Stimulated activated CD8-positive, alpha-beta memory T cell treated with anti-CD3 and anti-CD28 coated beads, Interleukin-4, amount 100 ng/mL, for 48 hours (primary cell): Measurements from ENCODE around the gene ERC1.

Experiments used
- DNase-seq: peaks from one replicate; pipeline ENCODE4 v3.0.0-alpha.2; 2020

Gene ERC1

GRCh38 chr12:1422604-1423315, 431.7 kb downstream of the ERC1 start:
- no peak for DNase-seq

GRCh38 chr12:1424674-1425395, 433.8 kb downstream of the ERC1 start:
- DNase-seq = no peak

DNA sequence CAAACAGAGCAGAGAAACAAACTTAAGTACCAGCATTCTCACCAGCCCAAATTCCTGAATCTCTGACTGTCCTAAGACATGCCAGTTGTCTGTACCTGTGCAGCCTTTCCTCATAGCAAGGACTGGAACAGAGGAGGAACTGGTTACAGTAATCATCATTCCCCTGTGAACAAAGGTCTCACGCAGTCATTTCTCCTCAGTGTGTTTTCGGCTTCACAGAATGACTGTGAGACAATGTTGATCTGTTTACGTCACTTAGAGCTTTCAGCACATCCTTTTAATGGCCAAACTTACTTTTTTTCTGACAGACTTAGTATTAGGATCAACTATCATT, 434.3 kb downstream of the ERC1 start:
- no peak for DNase-seq

DNA sequence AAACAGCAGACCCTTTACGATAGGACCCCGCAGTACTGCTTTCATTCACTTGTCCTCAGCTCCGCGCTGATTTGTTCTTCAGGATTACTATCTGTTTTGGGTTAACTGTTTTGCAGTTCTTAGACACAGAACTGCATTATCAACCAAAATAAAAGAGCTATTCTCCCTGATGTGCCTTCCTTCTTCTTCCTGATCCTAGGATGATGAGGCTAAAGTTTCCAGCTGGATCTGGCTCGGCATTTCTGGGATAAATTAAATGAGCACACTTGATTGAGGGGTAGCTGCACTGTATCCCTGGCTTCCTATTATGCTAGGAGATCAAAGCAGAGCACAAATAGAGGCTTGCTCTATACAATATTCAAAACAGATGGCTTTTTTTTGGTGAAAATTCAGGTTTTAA, 437.6 kb downstream of the ERC1 start:
- no peak for DNase-seq

DNA sequence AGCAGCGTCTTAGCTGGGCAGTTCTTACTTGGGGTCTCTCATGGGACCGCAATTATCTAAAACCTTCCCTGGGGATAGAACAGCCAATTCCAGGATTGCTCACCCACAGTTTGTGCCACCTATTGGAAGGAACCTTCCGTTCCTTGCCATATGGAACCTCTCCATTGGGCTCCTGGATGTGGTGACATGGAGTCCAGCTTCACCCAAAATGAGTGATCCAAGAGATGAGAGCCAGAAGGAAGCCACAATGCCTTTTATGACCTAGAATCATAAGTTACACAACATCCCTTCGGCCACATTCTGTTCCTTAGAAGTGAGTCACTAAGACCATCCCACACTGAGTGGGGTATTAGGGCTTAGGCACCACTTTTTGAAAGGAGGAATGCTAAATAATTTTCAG, 439.0 kb downstream of the ERC1 start:
- DNase-seq = no peak

DNA sequence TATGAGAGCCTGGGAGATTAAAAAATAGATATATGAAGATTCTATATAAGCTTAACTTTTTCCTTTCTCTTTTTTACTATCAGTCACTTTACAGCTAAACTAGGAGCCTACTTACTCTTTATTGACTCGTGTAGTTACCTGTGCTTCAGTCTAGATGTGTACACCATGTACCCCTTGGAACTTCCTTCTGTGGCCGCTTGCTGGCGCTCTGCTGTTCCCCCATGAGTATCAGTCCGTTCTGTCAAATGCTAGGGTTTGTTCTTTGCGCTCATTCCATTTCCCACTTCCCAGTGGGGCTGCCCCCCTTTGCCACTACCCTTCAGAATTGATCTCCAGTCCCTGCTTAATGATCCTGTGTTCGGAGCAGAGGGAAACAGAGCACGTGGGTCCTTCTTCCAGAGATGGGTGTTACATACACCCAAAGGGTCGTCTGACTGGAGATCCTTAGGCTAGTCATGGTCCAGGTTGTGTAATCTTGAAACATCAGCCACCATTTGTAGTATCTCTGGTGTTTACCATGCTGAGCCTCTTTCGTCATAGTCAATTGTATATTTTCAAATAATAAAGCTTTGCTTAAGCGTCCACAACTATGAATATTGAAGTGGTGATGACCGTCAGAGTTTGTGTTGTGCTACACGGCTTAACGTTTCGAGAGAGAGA, 443.4 kb downstream of the ERC1 start:
- DNase-seq = no peak

DNA sequence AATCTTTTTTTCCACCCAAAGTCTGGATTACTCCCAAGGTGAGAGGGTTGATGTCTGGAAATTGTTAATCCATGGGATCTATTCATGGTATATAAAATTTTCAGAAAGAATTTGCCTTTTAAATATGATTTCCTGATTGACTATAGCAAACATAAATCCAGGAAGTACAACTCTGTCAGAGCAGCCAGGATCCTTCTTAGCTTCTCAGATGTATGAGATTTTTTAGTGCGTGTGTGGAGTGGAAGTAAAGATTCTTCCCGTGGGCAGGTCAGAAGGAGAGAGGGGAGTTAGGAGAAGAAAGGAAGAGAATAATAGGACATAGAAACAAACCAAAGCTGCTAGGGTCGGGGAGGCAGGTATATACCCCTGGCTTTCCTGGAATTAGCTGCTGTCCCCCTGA, 444.0 kb downstream of the ERC1 start:
- no peak for DNase-seq

GRCh38 chr12:1435456-1435855, 444.4 kb downstream of the ERC1 start:
- DNase-seq = no peak

DNA sequence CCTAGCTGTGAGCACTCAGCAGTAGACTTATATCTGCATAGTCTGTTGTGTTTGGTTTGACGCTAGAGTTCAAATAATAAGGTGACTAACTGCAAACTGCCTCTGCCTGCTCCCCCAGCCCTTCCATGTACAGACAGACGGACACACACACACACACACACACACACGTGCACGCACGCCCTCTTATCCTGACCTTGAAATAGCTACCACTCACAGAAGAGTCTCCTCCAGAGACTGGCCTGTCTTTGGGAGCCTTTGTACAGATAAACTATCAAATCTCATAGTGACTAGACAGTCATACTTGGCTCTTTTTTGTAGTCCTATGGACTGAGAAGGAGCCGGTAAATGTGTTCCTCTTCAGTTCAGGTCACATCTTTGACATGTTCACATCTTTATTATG, 445.0 kb downstream of the ERC1 start:
- no peak for DNase-seq

GRCh38 chr12:1436981-1437380, 446.0 kb downstream of the ERC1 start:
- DNase-seq = no peak

DNA sequence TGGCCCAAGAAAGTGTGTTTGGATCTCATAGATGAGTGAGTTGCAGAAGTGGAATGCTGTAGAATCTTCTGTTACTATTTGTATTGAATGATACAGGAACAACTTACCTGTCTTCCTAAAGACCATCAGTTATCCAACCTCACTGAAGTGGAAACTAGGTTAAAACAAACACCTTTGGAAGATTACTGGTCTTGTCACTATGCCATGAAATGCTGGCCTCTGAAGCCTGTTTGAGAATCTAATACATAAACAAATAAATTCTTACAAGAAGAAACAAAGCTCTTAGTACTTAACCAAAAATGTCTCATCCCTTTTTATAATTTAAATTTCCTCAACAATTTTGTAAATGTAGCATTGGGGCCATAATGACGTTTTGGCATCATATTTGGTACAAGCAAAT, 448.2 kb downstream of the ERC1 start:
- DNase-seq = no peak

- DNase-seq = no peak
These were observed 448.7 kb downstream of the ERC1 start for GRCh38 chr12:1439687-1440086.

- no peak for DNase-seq
These were observed 452.6 kb downstream of the ERC1 start for GRCh38 chr12:1443421-1444141.

DNA sequence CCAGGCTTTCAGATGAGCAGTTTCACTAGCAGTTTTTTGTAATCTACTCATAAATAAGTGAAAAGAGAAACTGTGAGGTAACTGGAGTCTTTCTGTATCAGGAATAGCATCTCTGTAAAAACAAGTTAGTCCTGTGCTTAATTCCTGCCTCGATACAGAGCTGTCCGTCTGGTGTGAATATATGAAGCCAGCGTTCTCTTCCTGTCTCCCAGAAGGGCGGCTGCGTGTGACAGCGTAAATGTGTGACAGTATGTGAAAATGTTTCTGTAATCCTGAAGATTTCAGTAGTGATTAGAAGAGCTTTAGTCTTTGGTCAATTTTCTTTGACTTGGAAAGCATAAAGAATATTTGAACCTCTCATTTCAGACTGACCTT, 453.1 kb downstream of the ERC1 start:
- no peak for DNase-seq

- DNase-seq = no peak
These were observed 454.8 kb downstream of the ERC1 start for GRCh38 chr12:1445807-1446206.

DNA sequence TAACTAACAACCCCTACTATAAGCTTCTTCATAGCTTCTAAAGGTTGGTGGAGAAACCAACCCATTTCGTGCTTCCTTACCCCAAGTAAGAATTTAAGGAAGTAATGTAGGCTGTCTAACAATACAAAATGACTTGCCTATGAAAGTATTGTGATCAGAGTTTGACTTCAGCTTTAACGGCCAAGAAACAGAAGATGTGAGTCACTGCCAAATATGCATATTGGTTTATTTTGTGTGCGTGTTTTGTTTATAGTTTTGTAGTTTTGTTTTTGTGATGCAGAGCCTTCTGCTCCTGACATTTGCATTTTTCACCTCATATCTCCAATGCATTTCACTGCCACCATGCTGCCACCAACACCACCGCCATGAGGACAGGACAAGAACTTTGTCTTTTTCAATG, 457.3 kb downstream of the ERC1 start:
- no peak for DNase-seq

GRCh38 chr12:1453810-1454209, 462.8 kb downstream of the ERC1 start:
- DNase-seq = no peak

- DNase-seq = no peak
These were observed 465.9 kb downstream of the ERC1 start for GRCh38 chr12:1456885-1457284.

DNA sequence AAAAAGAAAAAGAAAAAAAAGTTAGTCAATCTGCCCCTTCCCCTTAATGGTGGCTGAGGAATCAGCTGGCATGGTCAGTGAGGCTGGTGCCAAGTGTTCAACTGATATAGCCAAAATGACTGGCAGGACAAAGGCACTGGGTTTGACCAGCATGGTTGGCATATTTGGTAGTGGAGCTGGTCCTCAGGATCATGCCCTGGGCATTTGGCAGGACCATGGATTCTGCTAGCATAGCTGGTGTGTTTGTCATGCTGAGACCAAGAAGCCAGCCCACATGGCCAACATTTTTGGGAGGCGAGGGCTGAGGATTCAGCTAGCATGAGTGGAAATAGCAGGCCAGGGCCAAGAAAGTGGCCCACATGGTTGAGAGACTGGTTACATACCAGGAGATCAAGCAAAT, 466.9 kb downstream of the ERC1 start:
- DNase-seq = no peak

DNA sequence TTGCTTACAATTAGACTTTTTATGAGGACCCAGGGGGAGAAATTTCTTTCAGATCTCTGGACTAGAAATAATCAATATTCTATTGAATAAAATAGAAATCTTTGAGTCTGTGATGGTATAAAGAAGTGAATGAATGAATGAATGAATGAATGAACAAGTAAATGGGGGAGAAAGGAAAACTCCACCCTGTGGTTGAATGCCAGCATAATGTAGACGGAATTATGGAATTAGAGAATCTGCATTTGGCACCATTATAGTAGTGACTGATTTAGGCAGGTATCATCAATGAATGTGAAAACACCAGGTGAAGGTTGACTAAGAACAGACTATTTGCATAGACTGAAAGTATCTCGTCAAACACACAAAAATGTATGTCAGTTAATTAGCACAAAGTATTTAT, 468.3 kb downstream of the ERC1 start:
- no peak for DNase-seq

- DNase-seq = no peak
These were observed 472.3 kb downstream of the ERC1 start for GRCh38 chr12:1463073-1463905.

GRCh38 chr12:1464925-1465324, 473.9 kb downstream of the ERC1 start:
- DNase-seq = no peak

- no peak for DNase-seq
These were observed 475.0 kb downstream of the ERC1 start for GRCh38 chr12:1465990-1466389.
